ENCODE measurements around the gene CTNNAL1.

DNA sequence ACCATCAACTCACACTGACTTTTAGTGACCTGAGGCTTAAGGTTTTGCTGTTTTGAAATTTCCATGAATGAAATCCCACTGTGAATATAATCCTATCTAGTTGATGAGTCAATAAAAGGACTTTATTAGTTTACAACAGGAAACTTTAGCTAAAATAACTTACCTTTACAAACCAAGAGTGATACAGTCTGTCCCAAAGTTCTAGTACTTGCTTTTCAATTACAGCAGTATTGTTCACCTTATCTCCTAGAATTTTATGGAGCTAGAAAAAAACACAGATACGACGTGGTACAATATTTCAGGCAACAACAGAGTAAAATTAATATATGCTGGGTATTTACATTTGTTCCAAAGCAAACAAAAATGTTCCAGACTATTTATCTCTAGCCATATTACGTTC lies 46.9 kb upstream of the CTNNAL1 start:
- TF ChIP-seq, protein P1, sequence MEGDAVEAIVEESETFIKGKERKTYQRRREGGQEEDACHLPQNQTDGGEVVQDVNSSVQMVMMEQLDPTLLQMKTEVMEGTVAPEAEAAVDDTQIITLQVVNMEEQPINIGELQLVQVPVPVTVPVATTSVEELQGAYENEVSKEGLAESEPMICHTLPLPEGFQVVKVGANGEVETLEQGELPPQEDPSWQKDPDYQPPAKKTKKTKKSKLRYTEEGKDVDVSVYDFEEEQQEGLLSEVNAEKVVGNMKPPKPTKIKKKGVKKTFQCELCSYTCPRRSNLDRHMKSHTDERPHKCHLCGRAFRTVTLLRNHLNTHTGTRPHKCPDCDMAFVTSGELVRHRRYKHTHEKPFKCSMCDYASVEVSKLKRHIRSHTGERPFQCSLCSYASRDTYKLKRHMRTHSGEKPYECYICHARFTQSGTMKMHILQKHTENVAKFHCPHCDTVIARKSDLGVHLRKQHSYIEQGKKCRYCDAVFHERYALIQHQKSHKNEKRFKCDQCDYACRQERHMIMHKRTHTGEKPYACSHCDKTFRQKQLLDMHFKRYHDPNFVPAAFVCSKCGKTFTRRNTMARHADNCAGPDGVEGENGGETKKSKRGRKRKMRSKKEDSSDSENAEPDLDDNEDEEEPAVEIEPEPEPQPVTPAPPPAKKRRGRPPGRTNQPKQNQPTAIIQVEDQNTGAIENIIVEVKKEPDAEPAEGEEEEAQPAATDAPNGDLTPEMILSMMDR (IDR thresholded peaks at IDR 0.05), result no peak
- TF ChIP-seq EP300 (IDR thresholded peaks at IDR 0.05) (no peak), POLR2A (IDR thresholded peaks at IDR 0.05) (no peak)
